HepG2 (cell line): ENCODE results near the gene TSGA10IP. TPM values are rescaled to one million over a fixed set of nuclear protein-coding genes. Genes with fewer than 3 reads are reported as not detected.

Experiments
- ATAC-seq: fragments of 200-7000 bp; cut with Tn5 transposase; 3 replicates; pipeline ENCODE4 v1.9.1; 2020; ENCODE audit warnings: mild to moderate bottlenecking, moderate library complexity
- BruUV-seq: library from RNA; stranded (reverse); fragments of 400-500 nt; replicated peaks from 2 replicates; lab custom pipeline; 2021; lab: Mats Ljungman, UMichigan
- CTCF ChIA-PET: fragments of 300-600 bp; formaldehyde crosslinking; extraction: SDS; loops from one replicate; lab custom pipeline; 2021; ENCODE audit warnings: low total read pairs, inconsistent platforms, low intra/inter-chr PET ratio; lab: Yijun Ruan, JAX
- POLR2A ChIA-PET: fragments of 350-600 bp; sonication (Branson Sonifier 250); formaldehyde crosslinking; loops from one replicate; lab custom pipeline; 2020; ENCODE audit warnings: antibody characterized with exemption, inconsistent platforms; lab: Yijun Ruan, JAX
- DNase-seq: peaks from one replicate; pipeline ENCODE4 v3.0.0-alpha.2; 2015; ENCODE audit warnings: low spot score
- FAIRE-seq: peaks from 3 replicates; lab custom pipeline; 2011; peaks lifted over from hg19 to GRCh38; lab: Jason Lieb, UNC
- H2AFZ ChIP-seq: one replicate; pipeline ENCODE4 v1.6.1; 2011; ENCODE audit warnings: low read length, inconsistent platforms
- H3K27ac ChIP-seq: fragments of 300-600 bp; 3 replicates; pipeline ENCODE4 v1.8.0; 2011; ENCODE audit warnings: mixed run types, mild to moderate bottlenecking, mixed read lengths, low read length, inconsistent platforms; ENCODE audit not compliant: insufficient read depth; ENCODE audit errors: extremely low read length
- H3K27me3 ChIP-seq, 2 experiments: fragments of 200-600 bp in 1 of 2; 2 replicates in 1 of 2; 3 replicates in 1 of 2; pipeline versions ENCODE4 v1.6.0 to v1.8.0; 2011; ENCODE audit warnings: low read length in 2 of 2, mild to moderate bottlenecking in 2 of 2, moderate library complexity in 2 of 2, inconsistent platforms in 1 of 2; ENCODE audit not compliant: insufficient read depth in 2 of 2, control insufficient read depth in 1 of 2
- H3K36me3 ChIP-seq, 2 experiments: fragments of 200-600 bp in 1 of 2; replicated peaks in 1 of 2; 2 replicates in 1 of 2; 3 replicates in 1 of 2; pipeline versions ENCODE4 v1.5.1 to v1.8.0; 2011; ENCODE audit warnings: low read length in 2 of 2, inconsistent platforms in 1 of 2; ENCODE audit not compliant: insufficient read depth in 2 of 2, control insufficient read depth in 1 of 2
- H3K4me1 ChIP-seq: 2 replicates; pipeline ENCODE4 v1.5.1; 2012; ENCODE audit warnings: low read length, inconsistent platforms; ENCODE audit not compliant: insufficient read depth
- H3K4me2 ChIP-seq: 2 replicates; pipeline ENCODE4 v1.6.0; 2011; ENCODE audit warnings: low read depth, low read length, inconsistent platforms
- H3K4me3 ChIP-seq, 3 experiments: fragments of 200-600 bp in 1 of 3; sonication (generic), shearing (Covaris generic) in 1 of 3; replicated peaks in 1 of 3; 2 replicates each; pipeline ENCODE4 v1.5.1; 2011 to 2016; ENCODE audit warnings: low read length in 3 of 3, inconsistent platforms in 2 of 3, low read depth in 2 of 3, mild to moderate bottlenecking in 2 of 3, control low read depth in 1 of 3, mixed read lengths in 1 of 3; ENCODE audit not compliant: insufficient read depth in 1 of 3
- H3K79me2 ChIP-seq: one replicate; pipeline ENCODE4 v1.6.1; 2011; ENCODE audit warnings: low read length, inconsistent platforms; ENCODE audit not compliant: insufficient read depth
- H3K9ac ChIP-seq: 2 replicates; pipeline ENCODE4 v1.6.0; 2011; ENCODE audit warnings: mild to moderate bottlenecking, low read depth, low read length, inconsistent platforms; ENCODE audit not compliant: insufficient read depth
- H3K9me3 ChIP-seq: 2 replicates; pipeline ENCODE4 v1.5.1; 2012; ENCODE audit warnings: mild to moderate bottlenecking, low read length
- H4K20me1 ChIP-seq: 2 replicates; pipeline ENCODE4 v1.6.0; 2011; ENCODE audit warnings: inconsistent platforms, mild to moderate bottlenecking, low read length, moderate library complexity; ENCODE audit not compliant: insufficient read depth
- ATF7 ChIP-seq, 2 experiments: fragments of 450-650 bp in 1 of 2; sonication (generic) in 1 of 2; formaldehyde crosslinking in 1 of 2; IDR thresholded peaks; 2 replicates each; pipeline versions ENCODE4 v1.4.0 to v1.6.1; 2016 to 2020; ENCODE audit warnings: antibody characterized with exemption in 1 of 2, mild to moderate bottlenecking in 1 of 2, missing genetic modification reagents in 1 of 2
- CHCHD3 ChIP-seq: sonication (generic); formaldehyde crosslinking; IDR thresholded peaks from 2 replicates; pipeline ENCODE4 v1.8.0; 2022; ENCODE audit warnings: mild to moderate bottlenecking, missing genetic modification reagents, moderate library complexity
- IKZF4 ChIP-seq: sonication (generic); formaldehyde crosslinking; IDR thresholded peaks from 2 replicates; pipeline ENCODE4 v1.5.1; 2020; ENCODE audit warnings: borderline replicate concordance, mild to moderate bottlenecking, low read depth, missing genetic modification reagents; ENCODE audit errors: not compliant biosample characterization
- MXI1 ChIP-seq: IDR thresholded peaks from 3 replicates; pipeline ENCODE4 v1.6.1; 2012; ENCODE audit warnings: low read depth, low read length, inconsistent platforms, borderline replicate concordance
- SATB2 ChIP-seq: sonication (generic); formaldehyde crosslinking; IDR thresholded peaks from 2 replicates; pipeline ENCODE4 v1.5.0; 2020; ENCODE audit warnings: missing genetic modification reagents
- ZKSCAN1 ChIP-seq: fragments of 150-350 bp; IDR thresholded peaks from 2 replicates; pipeline ENCODE4 v1.6.1; 2014; ENCODE audit warnings: low read length
- ZNF253 ChIP-seq: sonication (generic); formaldehyde crosslinking; IDR thresholded peaks from 2 replicates; pipeline ENCODE4 v1.8.0; 2022; ENCODE audit warnings: mild to moderate bottlenecking, missing genetic modification reagents, borderline replicate concordance
- ZNF460 ChIP-seq: sonication (generic); formaldehyde crosslinking; IDR thresholded peaks from 2 replicates; pipeline ENCODE4 v1.5.1; 2020; ENCODE audit warnings: missing genetic modification reagents, mild to moderate bottlenecking, borderline replicate concordance
- ZNF850 ChIP-seq: sonication (generic); formaldehyde crosslinking; conservative IDR thresholded peaks from 2 replicates; pipeline ENCODE4 v1.9.0; 2021; ENCODE audit warnings: mild to moderate bottlenecking, missing genetic modification reagents
- WGBS: methylation state at CpG from one replicate; pipeline ENCODE4 v1.1.6; 2017; ENCODE audit warnings: low lambda C conversion rate; 5-methylcytosine and 5-hydroxymethylcytosine counted together
- in situ Hi-C: cut with HindIII; loops from 2 replicates; pipeline ENCODE4 v1.10.0; 2017; ENCODE audit warnings: low pct_unique_long_range_greater_than_20kb; ENCODE audit not compliant: extremely low pct_ligation_motif_present
- intact Hi-C: fragments of 100-400 bp; cut with micrococcal nuclease; formaldehyde crosslinking; loops from one replicate; pipeline ENCODE4 v1.10.0; 2022; ENCODE audit not compliant: unreplicated experiment
- polyA plus RNA-seq, 8 experiments: library from polyadenylated mRNA; depleted of rRNA in 3 of 8; stranded (reverse) in 7 of 8; unstranded in 1 of 8; fragments of >200 nt; fragmentation: Illumina TruSeq in 4 of 8; extraction: Trizol in 4 of 8; gene quantifications; 2 replicates each; pipeline versions ENCODE4 v1.2.1 to v1.2.3, GENCODE V29; 2011 to 2016; ENCODE audit warnings: low read depth in 4 of 8, missing spikeins in 1 of 8, mixed read lengths in 1 of 8; ENCODE audit not compliant: insufficient read depth in 1 of 8
- total RNA-seq, 5 experiments: library from RNA; depleted of rRNA; stranded (reverse); fragments of >200 nt; fragmentation: Illumina TruSeq; extraction: Trizol; gene quantifications; 2 replicates each; pipeline ENCODE4 v1.2.3, GENCODE V29; 2016; ENCODE audit warnings: low read depth in 1 of 5
- TF ChIP-seq, protein P1 (sequence below): sonication (generic); formaldehyde crosslinking; IDR thresholded peaks from 2 replicates; pipeline ENCODE4 v1.4.0; 2020; ENCODE audit warnings: mild to moderate bottlenecking, missing genetic modification reagents

The TSGA10IP gene
- total and polyA plus RNA-seq, 2 of the 13 experiments (the other 11 are each of a cell fraction or from before 2014, with no cell fraction given), result not detected

GRCh38 chr11:65937766-65938165 lies 7.5 kb upstream of the TSGA10IP start:
- TF ChIP-seq ZNF460 (no peak), IKZF4 (CRISPR knock-in tag) (no peak), ZNF253 (CRISPR knock-in tag) (no peak), SATB2 (CRISPR knock-in tag) (no peak), CHCHD3 (CRISPR knock-in tag) (no peak), ZKSCAN1 (no peak), ATF7 (IDR thresholded peaks at IDR 0.05) (no peak), ATF7 (CRISPR knock-in tag; IDR thresholded peaks at IDR 0.05) (no peak), ZNF850 (CRISPR knock-in tag) (no peak), MXI1 (no peak)
- TF ChIP-seq, protein P1, sequence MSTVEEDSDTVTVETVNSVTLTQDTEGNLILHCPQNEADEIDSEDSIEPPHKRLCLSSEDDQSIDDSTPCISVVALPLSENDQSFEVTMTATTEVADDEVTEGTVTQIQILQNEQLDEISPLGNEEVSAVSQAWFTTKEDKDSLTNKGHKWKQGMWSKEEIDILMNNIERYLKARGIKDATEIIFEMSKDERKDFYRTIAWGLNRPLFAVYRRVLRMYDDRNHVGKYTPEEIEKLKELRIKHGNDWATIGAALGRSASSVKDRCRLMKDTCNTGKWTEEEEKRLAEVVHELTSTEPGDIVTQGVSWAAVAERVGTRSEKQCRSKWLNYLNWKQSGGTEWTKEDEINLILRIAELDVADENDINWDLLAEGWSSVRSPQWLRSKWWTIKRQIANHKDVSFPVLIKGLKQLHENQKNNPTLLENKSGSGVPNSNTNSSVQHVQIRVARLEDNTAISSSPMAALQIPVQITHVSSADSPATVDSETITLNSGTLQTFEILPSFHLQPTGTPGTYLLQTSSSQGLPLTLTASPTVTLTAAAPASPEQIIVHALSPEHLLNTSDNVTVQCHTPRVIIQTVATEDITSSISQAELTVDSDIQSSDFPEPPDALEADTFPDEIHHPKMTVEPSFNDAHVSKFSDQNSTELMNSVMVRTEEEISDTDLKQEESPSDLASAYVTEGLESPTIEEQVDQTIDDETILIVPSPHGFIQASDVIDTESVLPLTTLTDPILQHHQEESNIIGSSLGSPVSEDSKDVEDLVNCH (CRISPR knock-in tag), result no peak
- in situ Hi-C loops (no loop called here), intact Hi-C loops (no loop called here)
- WGBS, result 12% methylated on average over 4 of the region's 4 CpGs
- H3K9me3 ChIP-seq, result no peaks in the 10 kb centered on the region
- H3K27ac ChIP-seq, result no peak overlapping the region
- H3K4me2 ChIP-seq, result no peak overlapping the region
- no peak for DNase-seq
- ChIA-PET CTCF (no interaction called here), POLR2A (no interaction called here)
- no peak overlapping the region for H3K9ac ChIP-seq
- no peak overlapping the region for H3K4me3 ChIP-seq
- no peak overlapping the region for H2AFZ ChIP-seq
- H3K27me3 ChIP-seq, result peaks cover 0 to 10% of the 10 kb centered on the region in 2 experiments; a peak in 3 of 5 replicates
- no peaks in the 10 kb centered on the region for H3K79me2 ChIP-seq
- ATAC-seq, result no peak
- no TSS peak for BruUV-seq
- no peaks in the 10 kb centered on the region for H3K36me3 ChIP-seq
- H4K20me1 ChIP-seq, result no peaks in the 10 kb centered on the region
- FAIRE-seq, result no peak
- H3K4me1 ChIP-seq, result peaks cover 27% of the 10 kb centered on the region
